Measurements from ENCODE around the gene EPB41L2.

Gene EPB41L2

DNA sequence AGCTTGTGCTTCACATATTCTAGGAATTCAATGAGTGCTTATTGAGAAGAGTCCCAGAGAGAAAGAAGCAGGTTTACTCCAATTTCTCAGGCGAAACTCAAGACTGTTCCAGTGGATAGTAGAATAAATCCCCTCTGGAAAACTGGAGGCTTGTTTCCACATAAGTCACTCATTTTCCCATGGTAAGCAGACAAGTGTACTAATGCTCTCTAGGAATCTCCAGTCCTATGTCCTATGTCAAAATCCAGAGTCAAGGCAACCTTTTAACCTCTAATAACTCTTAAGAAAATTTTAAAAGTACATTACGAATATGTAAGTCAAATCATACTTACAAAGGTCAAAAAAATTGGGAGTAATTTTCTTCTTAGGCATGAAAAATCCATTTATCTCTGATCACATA lies 200.7 kb downstream of the EPB41L2 start:
- Histone ChIP-seq H2AFZ (ENCODE audit: low read depth, low read length) (no peak overlapping the region), H3K27ac (ENCODE audit: low read length) (no peak overlapping the region), H3K4me1 (ENCODE audit: low read length) (no peaks in the 10 kb centered on the region), H3K4me3 (ENCODE audit: low read length) (no peak overlapping the region), H3K27me3 (ENCODE audit: low read depth, low read length) (no peaks in the 10 kb centered on the region; the same call in 1 of the 2 replicates), H3K4me2 (ENCODE audit: low read length) (no peak overlapping the region), H3K9ac (ENCODE audit: low read length) (no peak overlapping the region), H3K79me2 (ENCODE audit: low read length) (no peaks in the 10 kb centered on the region), H3K36me3 (replicated peaks; ENCODE audit: low read depth, low read length) (no peaks in the 10 kb centered on the region), H4K20me1 (ENCODE audit: insufficient read depth, low read length) (no peaks in the 10 kb centered on the region), H3K9me3 (ENCODE audit: insufficient read depth, low read length) (no peaks in the 10 kb centered on the region)
- TF ChIP-seq EZH2phosphoT487 (IDR thresholded peaks at IDR 0.05; ENCODE audit: low read depth): no peak

DNA sequence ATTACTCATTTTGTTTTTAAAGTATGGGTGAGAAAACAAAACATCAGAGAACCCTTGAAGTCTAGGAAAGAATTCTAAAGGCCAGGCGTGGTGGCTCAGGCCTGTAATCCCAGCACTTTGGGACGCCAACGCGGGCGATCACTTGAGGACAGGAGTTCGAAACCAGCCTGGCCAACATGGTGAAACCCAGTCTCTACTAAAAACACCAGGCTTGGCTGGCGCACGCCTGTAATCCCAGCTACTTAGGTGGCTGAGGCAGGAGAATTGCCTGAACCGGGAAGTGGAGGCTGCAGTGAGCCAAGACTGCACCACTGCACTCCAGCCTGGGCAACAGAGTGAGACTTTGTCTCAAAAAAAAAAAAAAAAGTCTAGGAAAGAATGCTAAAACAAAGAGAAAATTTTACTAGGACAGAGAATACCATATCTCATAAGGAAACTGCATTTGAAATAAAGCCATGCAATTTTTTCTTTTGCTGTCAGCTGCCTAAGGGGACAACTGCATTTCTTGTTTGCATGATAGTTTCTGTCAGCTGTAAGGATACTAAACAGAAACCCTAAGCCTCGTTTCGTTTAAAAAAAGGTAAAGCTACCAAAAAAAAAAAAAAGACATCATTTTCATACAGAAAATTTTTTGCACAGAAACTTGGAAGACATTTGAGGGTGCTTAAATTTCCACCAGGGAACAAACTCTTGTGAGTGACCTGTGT lies 203.7 kb downstream of the EPB41L2 start:
- no peaks in the 10 kb centered on the region for H3K27me3 ChIP-seq (ENCODE audit: low read depth, low read length)
- no peaks in the 10 kb centered on the region for H3K36me3 ChIP-seq (replicated peaks; ENCODE audit: low read depth, low read length)
- H3K4me1 ChIP-seq (ENCODE audit: low read length): no peaks in the 10 kb centered on the region
- no peaks in the 10 kb centered on the region for H3K9me3 ChIP-seq (ENCODE audit: insufficient read depth, low read length)
- H3K4me3 ChIP-seq (ENCODE audit: low read length): no peak overlapping the region
- no peak overlapping the region; the same call in 1 of the 2 replicates for H3K4me2 ChIP-seq (ENCODE audit: low read length)
- H2AFZ ChIP-seq (ENCODE audit: low read depth, low read length): no peak overlapping the region
- H3K27ac ChIP-seq (ENCODE audit: low read length): no peak overlapping the region
- TF ChIP-seq, protein P1, sequence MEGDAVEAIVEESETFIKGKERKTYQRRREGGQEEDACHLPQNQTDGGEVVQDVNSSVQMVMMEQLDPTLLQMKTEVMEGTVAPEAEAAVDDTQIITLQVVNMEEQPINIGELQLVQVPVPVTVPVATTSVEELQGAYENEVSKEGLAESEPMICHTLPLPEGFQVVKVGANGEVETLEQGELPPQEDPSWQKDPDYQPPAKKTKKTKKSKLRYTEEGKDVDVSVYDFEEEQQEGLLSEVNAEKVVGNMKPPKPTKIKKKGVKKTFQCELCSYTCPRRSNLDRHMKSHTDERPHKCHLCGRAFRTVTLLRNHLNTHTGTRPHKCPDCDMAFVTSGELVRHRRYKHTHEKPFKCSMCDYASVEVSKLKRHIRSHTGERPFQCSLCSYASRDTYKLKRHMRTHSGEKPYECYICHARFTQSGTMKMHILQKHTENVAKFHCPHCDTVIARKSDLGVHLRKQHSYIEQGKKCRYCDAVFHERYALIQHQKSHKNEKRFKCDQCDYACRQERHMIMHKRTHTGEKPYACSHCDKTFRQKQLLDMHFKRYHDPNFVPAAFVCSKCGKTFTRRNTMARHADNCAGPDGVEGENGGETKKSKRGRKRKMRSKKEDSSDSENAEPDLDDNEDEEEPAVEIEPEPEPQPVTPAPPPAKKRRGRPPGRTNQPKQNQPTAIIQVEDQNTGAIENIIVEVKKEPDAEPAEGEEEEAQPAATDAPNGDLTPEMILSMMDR (IDR thresholded peaks at IDR 0.05; ENCODE audit: low read depth, low read length): no peak
- TF ChIP-seq EZH2phosphoT487 (IDR thresholded peaks at IDR 0.05; ENCODE audit: low read depth): no peak
- no peaks in the 10 kb centered on the region for H4K20me1 ChIP-seq (ENCODE audit: insufficient read depth, low read length)
- H3K9ac ChIP-seq (ENCODE audit: low read length): no peak overlapping the region
- no peaks in the 10 kb centered on the region for H3K79me2 ChIP-seq (ENCODE audit: low read length)

DNA sequence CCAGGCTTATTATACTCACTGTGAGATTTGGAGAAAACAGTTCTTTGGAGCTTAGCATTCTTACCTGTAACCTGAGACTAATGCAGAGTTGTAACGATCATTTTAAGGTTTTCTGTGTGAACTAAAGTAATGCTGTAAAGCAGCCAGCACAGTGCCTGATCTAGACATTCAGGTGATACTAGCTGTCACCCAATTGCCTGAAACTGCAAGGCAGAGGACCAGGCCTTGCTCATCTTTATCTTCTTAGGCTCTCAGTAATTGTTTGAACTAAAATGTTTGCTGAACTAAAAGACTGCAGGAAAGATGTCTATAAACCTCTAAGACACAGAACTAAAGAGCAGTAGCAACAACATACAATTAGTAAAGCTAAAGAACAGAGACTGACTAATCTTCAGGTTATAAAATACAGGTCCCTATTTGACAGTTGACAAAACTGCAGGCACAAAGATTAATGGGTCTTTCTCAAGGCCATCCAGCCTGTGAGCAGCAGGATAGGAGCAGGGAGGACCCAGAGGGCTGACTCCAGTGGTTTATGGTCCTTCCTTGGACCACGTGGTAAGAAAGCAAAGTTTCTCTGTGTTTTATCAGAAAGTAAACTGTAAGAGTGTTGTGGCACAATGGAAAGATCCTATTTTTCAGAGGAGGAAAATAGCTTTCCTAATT lies 204.4 kb downstream of the EPB41L2 start:
- Histone ChIP-seq H3K79me2 (ENCODE audit: low read length) (no peaks in the 10 kb centered on the region), H2AFZ (ENCODE audit: low read depth, low read length) (no peak overlapping the region), H3K9ac (ENCODE audit: low read length) (no peak overlapping the region), H3K4me2 (ENCODE audit: low read length) (no peak overlapping the region), H3K27ac (ENCODE audit: low read length) (no peak overlapping the region), H3K9me3 (ENCODE audit: insufficient read depth, low read length) (no peaks in the 10 kb centered on the region), H3K36me3 (replicated peaks; ENCODE audit: low read depth, low read length) (no peaks in the 10 kb centered on the region), H3K4me1 (ENCODE audit: low read length) (no peaks in the 10 kb centered on the region), H4K20me1 (ENCODE audit: insufficient read depth, low read length) (no peaks in the 10 kb centered on the region), H3K27me3 (ENCODE audit: low read depth, low read length) (no peaks in the 10 kb centered on the region), H3K4me3 (ENCODE audit: low read length) (no peak overlapping the region)
- TF ChIP-seq, protein P1 (IDR thresholded peaks at IDR 0.05; ENCODE audit: low read depth, low read length): no peak
- TF ChIP-seq EZH2phosphoT487 (IDR thresholded peaks at IDR 0.05; ENCODE audit: low read depth): no peak

DNA sequence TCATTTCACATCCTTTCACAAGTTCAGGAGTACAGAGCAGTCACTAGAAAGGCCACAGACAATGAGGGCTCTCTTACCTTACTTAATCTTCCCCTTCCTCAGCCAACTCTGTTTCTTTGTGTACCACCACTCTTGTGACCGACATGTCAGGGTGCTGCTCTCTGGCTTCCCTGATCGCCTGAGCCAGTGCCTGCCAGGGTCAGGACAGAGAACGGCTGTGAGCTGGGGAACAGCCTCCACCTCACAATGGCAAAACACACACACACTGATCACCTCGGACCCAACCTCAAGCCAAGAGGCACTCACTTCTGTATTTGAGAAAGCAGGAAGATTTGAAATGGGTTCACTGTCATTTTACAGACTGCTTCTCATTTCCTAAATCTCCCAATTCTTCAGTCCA lies 205.0 kb downstream of the EPB41L2 start:
- no peak overlapping the region for H3K4me3 ChIP-seq (ENCODE audit: low read length)
- no peaks in the 10 kb centered on the region for H4K20me1 ChIP-seq (ENCODE audit: insufficient read depth, low read length)
- 0 out of 2 replicates have a peak, but pooled peaks cover 4% of the 10 kb centered on the region for H3K27me3 ChIP-seq (ENCODE audit: low read depth, low read length)
- H3K27ac ChIP-seq (ENCODE audit: low read length): no peak overlapping the region
- H3K36me3 ChIP-seq (replicated peaks; ENCODE audit: low read depth, low read length): no peaks in the 10 kb centered on the region
- TF ChIP-seq, protein P1 (IDR thresholded peaks at IDR 0.05; ENCODE audit: low read depth, low read length): no peak
- no peak for TF ChIP-seq EZH2phosphoT487 (IDR thresholded peaks at IDR 0.05; ENCODE audit: low read depth)
- no peaks in the 10 kb centered on the region for H3K79me2 ChIP-seq (ENCODE audit: low read length)
- no peaks in the 10 kb centered on the region for H3K4me1 ChIP-seq (ENCODE audit: low read length)
- no peak overlapping the region for H3K9ac ChIP-seq (ENCODE audit: low read length)
- no peak overlapping the region for H2AFZ ChIP-seq (ENCODE audit: low read depth, low read length)
- no peak overlapping the region for H3K4me2 ChIP-seq (ENCODE audit: low read length)
- H3K9me3 ChIP-seq (ENCODE audit: insufficient read depth, low read length): no peaks in the 10 kb centered on the region
